Mesenchymal stem cell (in vitro differentiated cells and primary cell): ENCODE data around the gene ATP6V0A1.
A peak's percentile ranks its signal among the peaks of the same experiment; 100 is the strongest.

ENCODE experiments used
- DNase-seq: peaks from one replicate; pipeline ENCODE4 v3.0.0-alpha.2; 2013
- H2AFZ ChIP-seq: one replicate; pipeline ENCODE4 v1.6.1; 2013; ENCODE audit warnings: low read depth, mild to moderate bottlenecking, control low read depth, inconsistent platforms, low read length, moderate library complexity
- H2AK5ac ChIP-seq: 2 replicates; pipeline ENCODE4 v1.6.1; 2013; ENCODE audit warnings: low read length, moderate library complexity, mild to moderate bottlenecking, inconsistent platforms; ENCODE audit not compliant: severe bottlenecking
- H2BK120ac ChIP-seq: one replicate; pipeline ENCODE4 v1.6.1; 2013; ENCODE audit warnings: low read depth, mild to moderate bottlenecking, inconsistent platforms, low read length, moderate library complexity
- H2BK12ac ChIP-seq, 2 experiments: one replicate each; pipeline ENCODE4 v1.6.1; 2013; ENCODE audit warnings: inconsistent platforms in 2 of 2, low read length in 2 of 2, mild to moderate bottlenecking in 2 of 2, moderate library complexity in 2 of 2, control low read depth in 1 of 2
- H2BK15ac ChIP-seq: one replicate; pipeline ENCODE4 v1.6.1; 2013; ENCODE audit warnings: mild to moderate bottlenecking, low read depth, inconsistent platforms; ENCODE audit not compliant: poor library complexity, severe bottlenecking
- H2BK5ac ChIP-seq: 2 replicates; pipeline ENCODE4 v1.6.1; 2013; ENCODE audit warnings: low read depth, mild to moderate bottlenecking, low read length, control low read depth, inconsistent platforms; ENCODE audit not compliant: poor library complexity, severe bottlenecking
- H3K14ac ChIP-seq, 2 experiments: one replicate each; pipeline ENCODE4 v1.6.1; 2013; ENCODE audit warnings: inconsistent platforms in 2 of 2, low read length in 2 of 2, control low read depth in 1 of 2, mild to moderate bottlenecking in 1 of 2, moderate library complexity in 1 of 2
- H3K18ac ChIP-seq, 2 experiments: one replicate each; pipeline ENCODE4 v1.6.1; 2013; ENCODE audit warnings: inconsistent platforms in 2 of 2, low read length in 2 of 2, control low read depth in 1 of 2, low read depth in 1 of 2, mild to moderate bottlenecking in 1 of 2
- H3K23ac ChIP-seq, 2 experiments: one replicate each; pipeline ENCODE4 v1.6.1; 2013; ENCODE audit warnings: inconsistent platforms in 2 of 2, low read length in 2 of 2, mild to moderate bottlenecking in 2 of 2, moderate library complexity in 2 of 2, control low read depth in 1 of 2
- H3K27ac ChIP-seq: 2 replicates; pipeline ENCODE4 v1.5.1; 2013; ENCODE audit warnings: mild to moderate bottlenecking, moderate library complexity, low read length, control low read depth, inconsistent platforms; ENCODE audit not compliant: poor library complexity, severe bottlenecking
- H3K27me3 ChIP-seq, 2 experiments: 2 replicates each; pipeline versions ENCODE4 v1.6.1 to v1.7.0; 2013; ENCODE audit warnings: low read length in 2 of 2, mild to moderate bottlenecking in 2 of 2, moderate library complexity in 2 of 2, control low read depth in 1 of 2, inconsistent platforms in 1 of 2; ENCODE audit not compliant: control insufficient read depth in 1 of 2, insufficient read depth in 1 of 2
- H3K36me3 ChIP-seq, 2 experiments: 2 replicates each; pipeline versions ENCODE4 v1.6.1 to v1.7.0; 2013; ENCODE audit warnings: low read length in 2 of 2, control low read depth in 1 of 2, inconsistent platforms in 1 of 2, low read depth in 1 of 2, mild to moderate bottlenecking in 1 of 2; ENCODE audit not compliant: insufficient read depth in 2 of 2, control insufficient read depth in 1 of 2
- H3K4ac ChIP-seq, 2 experiments: one replicate each; pipeline ENCODE4 v1.6.1; 2013; ENCODE audit warnings: inconsistent platforms in 2 of 2, low read length in 2 of 2, mild to moderate bottlenecking in 2 of 2, moderate library complexity in 2 of 2, control low read depth in 1 of 2, low read depth in 1 of 2
- H3K4me1 ChIP-seq: 2 replicates; pipeline ENCODE4 v1.6.1; 2013; ENCODE audit warnings: low read depth, low read length, control low read depth; ENCODE audit not compliant: control insufficient read depth, insufficient read depth
- H3K4me2 ChIP-seq: 2 replicates; pipeline ENCODE4 v1.6.1; 2013; ENCODE audit warnings: low read length, mild to moderate bottlenecking, inconsistent platforms; ENCODE audit not compliant: poor library complexity, severe bottlenecking
- H3K4me3 ChIP-seq, 2 experiments: 2 replicates each; pipeline versions ENCODE4 v1.5.1 to v1.7.0; 2013; ENCODE audit warnings: low read length in 2 of 2, mild to moderate bottlenecking in 2 of 2, control low read depth in 1 of 2, low read depth in 1 of 2; ENCODE audit not compliant: insufficient read depth in 1 of 2
- H3K79me1 ChIP-seq: replicated peaks from 2 replicates; pipeline ENCODE4 v1.6.1; 2013; ENCODE audit warnings: mild to moderate bottlenecking, control low read depth, low read length, inconsistent platforms; ENCODE audit not compliant: poor library complexity, severe bottlenecking
- H3K9ac ChIP-seq: 2 replicates; pipeline ENCODE4 v1.7.0; 2013; ENCODE audit warnings: mild to moderate bottlenecking, low read length, moderate library complexity
- H3K9me3 ChIP-seq: 2 replicates; pipeline ENCODE4 v1.7.0; 2013; ENCODE audit warnings: mild to moderate bottlenecking, low read length; ENCODE audit not compliant: control insufficient read depth
- H4K8ac ChIP-seq: one replicate; pipeline ENCODE4 v1.6.1; 2013; ENCODE audit warnings: inconsistent platforms, mild to moderate bottlenecking, low read length, moderate library complexity
- H4K91ac ChIP-seq: one replicate; pipeline ENCODE4 v1.6.1; 2013; ENCODE audit warnings: mild to moderate bottlenecking, low read length, inconsistent platforms
- WGBS: methylation state at CpG from one replicate; pipeline ENCODE4 v1.1.7; 2013; ENCODE audit warnings: mixed read lengths; 5-methylcytosine and 5-hydroxymethylcytosine counted together

The ATP6V0A1 gene

DNA sequence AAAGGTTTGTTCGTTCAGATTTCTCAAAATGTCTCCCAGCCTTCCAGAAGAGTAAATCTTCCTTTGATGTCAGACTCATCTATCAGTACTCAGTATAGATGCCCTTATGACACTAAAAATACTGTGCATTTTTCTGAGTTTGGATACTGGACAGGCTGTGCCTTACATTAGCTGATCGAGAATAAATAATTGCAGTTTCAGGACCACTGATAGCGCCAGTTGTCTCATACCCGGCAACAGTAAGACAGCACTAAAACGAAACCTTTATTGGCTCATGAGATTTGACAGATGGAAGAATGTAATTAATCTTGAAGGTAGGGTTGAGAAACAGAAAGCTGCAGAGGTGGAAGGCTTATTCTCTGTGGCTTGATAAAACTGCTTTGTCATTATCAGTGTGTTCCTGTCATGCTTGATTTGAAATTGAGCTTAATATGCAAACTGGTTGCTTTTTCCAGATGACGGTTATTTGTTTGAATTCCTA is 1.2 kb downstream of the ATP6V0A1 start:
- no peak overlapping the region for H3K23ac ChIP-seq
- H3K9ac ChIP-seq, result peak overlapping the region; percentile 97
- no peak overlapping the region for H2AFZ ChIP-seq
- H3K36me3 ChIP-seq, result peaks cover 2 to 36% of the 10 kb centered on the region in 2 experiments
- no peak overlapping the region for H4K8ac ChIP-seq
- no peaks in the 10 kb centered on the region for H3K9me3 ChIP-seq
- no peak overlapping the region for H3K14ac ChIP-seq
- peaks cover 8% of the 10 kb centered on the region for H3K79me1 ChIP-seq
- H3K4ac ChIP-seq, result no peak overlapping the region
- peak; percentile 81 for DNase-seq
- H2BK5ac ChIP-seq, result no peak overlapping the region
- no peak overlapping the region for H2BK120ac ChIP-seq
- 71% methylated on average over 6 of the region's 6 CpGs for WGBS
- peaks cover 5% of the 10 kb centered on the region for H3K4me1 ChIP-seq
- H4K91ac ChIP-seq, result no peak overlapping the region
- no peak overlapping the region for H2AK5ac ChIP-seq
- H3K27me3 ChIP-seq, result no peaks in the 10 kb centered on the region
- no peak overlapping the region for H3K18ac ChIP-seq
- no peak overlapping the region for H2BK12ac ChIP-seq
- H3K27ac ChIP-seq, result no peak overlapping the region
- peak overlapping the region in 1 of 2 experiments; percentile 99 for H3K4me3 ChIP-seq
- no peak overlapping the region for H2BK15ac ChIP-seq
- H3K4me2 ChIP-seq, result peak overlapping the region; percentile 52

- Histone ChIP-seq H2BK5ac (no peak overlapping the region), H4K91ac (no peak overlapping the region), H4K8ac (no peak overlapping the region), H2AFZ (no peak overlapping the region), H2BK15ac (no peak overlapping the region), H3K36me3 (peaks cover 2 to 40% of the 10 kb centered on the region in 2 experiments), H2BK120ac (no peak overlapping the region), H3K4me1 (peaks cover 5% of the 10 kb centered on the region), H3K9ac (peak overlapping the region; percentile 97), H3K4me2 (no peak overlapping the region), H2BK12ac (no peak overlapping the region), H3K4ac (no peak overlapping the region), H3K79me1 (peaks cover 9% of the 10 kb centered on the region), H2AK5ac (no peak overlapping the region), H3K4me3 (peak overlapping the region in 1 of 2 experiments; percentile 99), H3K27ac (no peak overlapping the region), H3K23ac (no peak overlapping the region), H3K9me3 (no peaks in the 10 kb centered on the region), H3K14ac (no peak overlapping the region), H3K27me3 (no peaks in the 10 kb centered on the region), H3K18ac (no peak overlapping the region)
- WGBS, result 98% methylated on average over 1 of the region's 1 CpG
- DNase-seq, result no peak
These were observed 1.7 kb downstream of the ATP6V0A1 start for GRCh38 chr17:42460371-42460770.

DNA sequence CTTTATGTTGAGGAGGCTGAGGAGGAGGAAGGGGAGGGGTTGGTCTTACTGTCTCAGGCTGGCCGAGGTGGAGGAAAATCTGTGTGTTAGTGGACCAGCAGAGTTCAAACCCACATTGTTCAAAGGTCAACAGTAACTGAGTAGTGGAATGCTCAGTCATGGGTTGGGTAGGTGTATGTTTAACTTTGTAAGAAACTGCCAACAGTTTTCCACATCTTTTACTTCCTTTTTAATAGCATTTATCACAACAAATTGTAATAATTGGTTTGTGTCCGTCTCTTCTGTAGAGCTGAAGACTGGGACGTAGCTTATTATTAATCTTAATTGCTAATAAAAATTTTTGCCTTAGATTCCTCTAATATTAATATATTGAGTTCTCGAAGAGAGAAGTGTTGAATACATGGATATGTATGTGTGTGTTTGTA is 5.3 kb downstream of the ATP6V0A1 start:
- Histone ChIP-seq H4K91ac (no peak overlapping the region), H4K8ac (no peak overlapping the region), H2BK120ac (no peak overlapping the region), H3K23ac (no peak overlapping the region), H2BK12ac (no peak overlapping the region), H3K9ac (no peak overlapping the region), H2BK5ac (no peak overlapping the region), H3K4ac (no peak overlapping the region), H3K18ac (no peak overlapping the region), H2AFZ (no peak overlapping the region), H3K4me3 (no peak overlapping the region), H2AK5ac (no peak overlapping the region), H3K36me3 (peaks cover 6 to 74% of the 10 kb centered on the region in 2 experiments), H3K27ac (no peak overlapping the region), H3K27me3 (no peaks in the 10 kb centered on the region), H3K4me2 (no peak overlapping the region), H3K79me1 (peaks cover 12% of the 10 kb centered on the region), H3K9me3 (no peaks in the 10 kb centered on the region), H2BK15ac (no peak overlapping the region), H3K14ac (no peak overlapping the region), H3K4me1 (peaks cover 3% of the 10 kb centered on the region)
- 77% methylated on average over 2 of the region's 4 CpGs for WGBS
- no peak for DNase-seq

DNA sequence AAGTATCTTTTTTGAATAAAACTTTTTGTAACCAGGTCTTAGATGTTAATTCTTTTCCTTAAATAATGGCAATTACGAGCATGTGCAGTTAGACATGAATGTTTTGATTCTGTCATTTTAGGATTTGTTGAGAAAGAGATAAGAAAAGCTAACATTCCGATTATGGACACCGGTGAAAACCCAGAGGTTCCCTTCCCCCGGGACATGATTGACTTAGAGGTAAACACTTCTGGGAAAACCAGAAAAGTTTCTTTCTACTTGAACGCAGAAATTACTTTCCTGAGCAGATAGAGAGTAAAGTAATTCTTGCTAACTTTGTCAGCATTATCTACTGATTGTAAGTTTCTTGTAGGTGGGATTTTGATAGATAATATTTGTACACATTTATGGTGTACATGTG is 9.2 kb downstream of the ATP6V0A1 start:
- DNase-seq, result no peak
- no peak overlapping the region for H3K4me2 ChIP-seq
- no peak overlapping the region for H2BK15ac ChIP-seq
- peaks cover 12 to 79% of the 10 kb centered on the region in 2 experiments for H3K36me3 ChIP-seq
- H3K4ac ChIP-seq, result no peak overlapping the region
- WGBS, result 95% methylated on average over 5 of the region's 5 CpGs
- H2AFZ ChIP-seq, result no peak overlapping the region
- peaks cover 3% of the 10 kb centered on the region for H3K4me1 ChIP-seq
- H3K79me1 ChIP-seq, result peaks cover 6% of the 10 kb centered on the region
- H3K9me3 ChIP-seq, result no peaks in the 10 kb centered on the region
- no peak overlapping the region for H4K8ac ChIP-seq
- H2AK5ac ChIP-seq, result no peak overlapping the region
- no peak overlapping the region for H3K23ac ChIP-seq
- no peak overlapping the region for H4K91ac ChIP-seq
- no peak overlapping the region for H3K27ac ChIP-seq
- no peak overlapping the region for H2BK5ac ChIP-seq
- no peak overlapping the region for H3K18ac ChIP-seq
- H2BK120ac ChIP-seq, result no peak overlapping the region
- no peak overlapping the region for H3K14ac ChIP-seq
- H3K9ac ChIP-seq, result no peak overlapping the region
- H3K4me3 ChIP-seq, result no peak overlapping the region
- no peak overlapping the region for H2BK12ac ChIP-seq
- no peaks in the 10 kb centered on the region for H3K27me3 ChIP-seq
